ENCODE data around the gene RHCG.
"Not testable (repeated sequence)": the region's sequence is repeated elsewhere in the genome, so short reads cannot be mapped to it uniquely, and the experiment has no call there.

Gene RHCG

DNA sequence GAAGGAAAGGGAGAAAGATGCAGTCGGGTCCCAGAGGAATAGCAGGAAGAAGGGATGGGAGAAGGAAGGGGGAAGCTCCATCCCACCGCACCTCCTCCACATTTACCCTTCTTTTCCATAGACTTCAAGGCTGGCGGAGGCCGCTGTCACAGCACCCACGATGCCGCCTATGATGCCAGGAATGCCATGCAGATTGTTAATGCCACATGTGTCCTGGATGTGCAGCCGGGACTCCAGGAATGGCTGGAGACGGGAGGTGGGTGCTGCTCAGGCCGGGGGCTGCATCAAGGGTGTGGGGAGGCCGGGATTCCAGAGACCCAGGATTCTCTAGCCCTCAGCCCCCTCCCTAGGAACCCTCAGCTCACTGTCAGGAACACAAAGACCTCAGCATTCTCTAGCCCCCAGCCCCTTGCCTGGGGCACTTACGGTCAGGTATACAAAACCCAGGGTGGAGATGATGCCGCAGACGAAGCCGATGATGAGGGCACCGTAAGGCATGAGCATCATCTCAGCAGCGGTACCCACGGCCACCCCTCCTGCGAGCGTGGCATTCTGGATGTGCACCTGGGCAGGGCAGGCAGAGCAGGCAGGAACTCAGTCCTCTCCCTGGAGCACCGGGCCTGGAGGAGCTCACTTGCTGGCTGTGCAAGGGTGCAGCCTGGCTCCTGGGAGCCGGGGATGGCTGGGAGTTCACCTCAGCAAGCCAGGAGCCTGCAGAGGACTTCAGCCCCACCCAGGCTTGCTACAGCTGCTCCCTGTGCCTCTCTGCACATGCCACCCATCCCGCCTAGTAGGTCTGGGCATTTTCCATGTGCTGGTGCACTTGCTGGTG is 18.8 kb downstream of the RHCG start:
- DNase-seq (ENCODE audit: low read depth), result no peak

DNA sequence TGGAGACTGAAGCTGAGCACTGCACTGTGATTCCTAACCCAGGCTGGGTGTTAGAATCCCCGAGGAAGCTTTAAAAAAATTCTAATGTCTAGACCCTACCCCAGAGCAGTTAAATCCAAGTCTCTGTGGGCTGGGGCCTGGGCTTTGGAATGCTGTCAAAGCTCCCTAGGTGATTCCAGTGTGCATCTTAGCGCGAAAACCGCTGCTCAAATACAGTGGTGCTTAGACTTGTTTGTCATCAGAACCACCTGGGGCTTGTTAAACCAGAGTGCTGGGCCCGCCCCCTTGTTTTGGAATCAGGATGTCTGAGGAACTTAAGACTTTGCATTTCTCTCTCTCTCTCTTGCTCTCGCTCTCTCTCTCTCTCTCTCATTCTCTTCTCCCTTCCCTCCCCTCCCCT is 20.7 kb downstream of the RHCG start:
- no peak for DNase-seq (ENCODE audit: low read depth)

GRCh38 chr15:89472785-89473256 is 23.6 kb downstream of the RHCG start:
- no peak for DNase-seq (ENCODE audit: low read depth)

- DNase-seq (ENCODE audit: low read depth), result no peak
These were observed 26.8 kb downstream of the RHCG start for GRCh38 chr15:89469426-89470096.

GRCh38 chr15:89468813-89469212 is 27.6 kb downstream of the RHCG start:
- not testable (repeated sequence) for DNase-seq (ENCODE audit: low read depth)

DNA sequence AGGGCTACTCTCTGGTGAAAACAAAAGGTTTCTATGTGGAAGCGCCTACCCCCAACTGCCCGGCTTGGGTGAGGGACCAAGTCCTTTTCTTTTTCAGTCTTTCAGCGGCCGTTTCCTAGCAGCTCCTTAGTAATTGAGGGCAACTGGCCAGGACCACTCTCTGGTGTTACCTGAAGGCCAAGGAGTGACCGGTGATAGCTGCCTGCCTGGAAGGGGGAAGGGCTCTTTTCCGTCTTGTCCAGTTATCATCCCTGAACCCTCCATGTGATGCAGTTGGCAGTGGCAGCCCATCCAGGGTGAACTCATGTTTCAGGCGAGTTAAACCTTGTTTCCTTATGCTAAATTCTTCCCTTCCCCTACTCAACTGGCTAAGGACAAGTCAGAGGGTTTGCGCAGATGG is 33.3 kb downstream of the RHCG start:
- no peak for DNase-seq (ENCODE audit: low read depth)

DNA sequence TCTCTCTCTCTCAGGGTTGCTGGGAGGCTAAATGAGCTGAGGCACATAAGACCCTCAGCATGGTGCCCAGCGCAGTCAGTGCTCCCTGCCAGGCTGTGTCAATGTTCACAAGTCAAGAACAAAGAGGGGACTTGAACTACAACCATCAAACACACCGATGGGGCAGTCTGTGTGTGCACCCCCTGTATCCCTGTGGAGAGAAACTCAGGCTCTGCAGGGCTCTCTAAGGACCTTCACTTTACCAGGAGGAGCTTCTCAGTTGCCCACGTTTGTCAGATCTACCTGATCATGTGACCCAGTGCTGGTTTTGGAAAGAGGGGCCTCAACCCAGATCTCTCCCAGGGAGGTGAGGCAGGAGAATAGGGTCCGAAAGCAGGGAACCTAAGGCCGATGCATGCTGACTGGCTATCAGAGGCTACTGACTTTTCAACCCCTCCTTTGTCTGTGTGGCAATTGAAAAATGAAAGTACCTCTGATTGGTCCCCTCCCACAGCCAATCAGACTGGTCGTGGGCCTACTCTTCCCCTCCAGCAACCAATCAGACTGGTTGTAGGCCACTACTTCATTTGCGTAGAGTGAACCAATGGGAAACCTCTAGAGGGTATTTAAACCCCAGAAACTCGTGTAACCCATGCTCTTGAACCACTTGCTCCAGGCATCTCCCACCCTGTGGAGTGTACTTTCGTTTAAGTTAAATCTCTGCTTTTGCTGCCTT is 34.0 kb downstream of the RHCG start:
- no peak for DNase-seq (ENCODE audit: low read depth)

- DNase-seq (ENCODE audit: low read depth), result no peak
These were observed 35.0 kb downstream of the RHCG start for GRCh38 chr15:89461386-89461785.

GRCh38 chr15:89460048-89460447 is 36.3 kb downstream of the RHCG start:
- no peak for DNase-seq (ENCODE audit: low read depth)

DNA sequence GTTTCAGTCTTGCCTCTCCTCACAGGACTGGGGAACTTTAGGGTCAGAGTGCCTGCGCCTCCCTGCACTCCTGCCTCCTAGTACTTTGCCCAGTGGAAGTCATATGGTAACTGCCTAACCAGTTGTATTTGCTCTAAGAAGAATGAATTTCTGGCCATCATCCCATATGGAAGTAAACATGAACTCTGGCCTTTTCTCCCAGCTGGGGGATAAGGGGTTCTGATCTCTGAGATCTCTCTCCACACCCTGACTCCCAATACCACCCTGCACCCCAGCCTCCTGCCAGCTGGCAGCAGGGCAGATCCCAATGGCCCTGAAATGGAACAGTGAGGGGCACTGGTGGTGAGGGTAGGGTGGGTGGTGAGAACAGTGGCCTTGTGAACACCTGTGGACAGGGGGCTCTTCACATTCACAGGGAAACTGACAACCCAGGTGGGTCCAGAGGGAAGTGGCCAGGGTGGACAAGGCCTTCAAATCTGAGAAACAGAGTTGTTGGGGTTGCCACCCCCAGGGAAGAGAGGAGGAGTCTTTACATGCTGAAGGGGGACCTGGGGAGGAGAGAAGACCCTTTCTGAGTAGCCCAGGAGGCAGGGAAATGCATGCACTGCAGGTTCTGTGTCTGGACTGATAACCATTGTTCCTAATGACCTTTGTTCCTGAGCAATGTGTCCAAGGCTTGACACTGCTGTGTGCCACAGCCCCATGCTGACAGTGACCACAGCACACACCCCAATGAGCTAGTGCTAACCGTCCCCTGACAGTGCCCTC is 36.9 kb downstream of the RHCG start:
- no peak for DNase-seq (ENCODE audit: low read depth)

- no peak for DNase-seq (ENCODE audit: low read depth)
These were observed 37.9 kb downstream of the RHCG start for GRCh38 chr15:89458440-89458839.

DNA sequence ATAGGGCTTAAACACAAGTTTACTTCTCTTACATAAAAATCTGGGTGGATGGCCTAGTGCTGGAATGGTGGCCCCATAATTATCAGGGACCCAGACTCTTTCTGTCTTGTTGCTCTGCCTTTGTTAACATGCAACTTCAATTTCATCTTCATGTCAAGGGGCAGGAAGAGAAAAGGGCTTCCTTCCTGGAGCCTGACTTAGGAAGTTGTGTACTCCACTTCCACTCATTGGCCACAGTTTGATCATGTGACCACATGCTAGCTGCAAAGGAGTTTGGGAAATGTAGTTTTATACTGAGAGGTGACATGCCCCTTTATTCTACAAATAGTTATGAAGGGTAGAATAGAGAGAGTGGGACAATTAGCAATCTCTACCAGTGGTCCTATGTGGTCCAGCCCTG is 39.3 kb downstream of the RHCG start:
- no peak for DNase-seq (ENCODE audit: low read depth)

- no peak for DNase-seq (ENCODE audit: low read depth)
These were observed 40.8 kb downstream of the RHCG start for GRCh38 chr15:89455535-89455934.

- DNase-seq (ENCODE audit: low read depth), result no peak
These were observed 44.0 kb downstream of the RHCG start for GRCh38 chr15:89452330-89452836.

DNA sequence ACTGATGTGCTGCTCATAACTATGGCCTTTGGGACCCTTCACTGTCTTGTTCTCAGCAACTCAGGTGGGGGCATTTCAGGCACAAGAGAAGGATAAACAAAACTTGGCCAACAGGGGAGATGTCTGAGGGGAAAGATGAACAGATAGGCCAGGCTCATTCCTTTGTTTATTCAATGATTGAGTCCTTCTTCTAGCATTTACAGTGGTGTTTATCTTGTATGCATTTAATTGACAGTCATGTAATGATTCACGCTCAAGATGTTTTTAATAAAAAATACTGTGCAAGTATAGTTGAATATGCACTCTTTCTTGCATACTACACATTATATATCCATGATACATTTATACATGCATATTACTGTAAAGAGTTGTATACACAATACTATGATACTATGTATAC is 44.5 kb downstream of the RHCG start:
- no peak for DNase-seq (ENCODE audit: low read depth)

GRCh38 chr15:89450076-89451006 is 46.0 kb downstream of the RHCG start:
- no peak for DNase-seq (ENCODE audit: low read depth)

GRCh38 chr15:89448825-89449224 is 47.6 kb downstream of the RHCG start:
- DNase-seq (ENCODE audit: low read depth), result no peak

DNA sequence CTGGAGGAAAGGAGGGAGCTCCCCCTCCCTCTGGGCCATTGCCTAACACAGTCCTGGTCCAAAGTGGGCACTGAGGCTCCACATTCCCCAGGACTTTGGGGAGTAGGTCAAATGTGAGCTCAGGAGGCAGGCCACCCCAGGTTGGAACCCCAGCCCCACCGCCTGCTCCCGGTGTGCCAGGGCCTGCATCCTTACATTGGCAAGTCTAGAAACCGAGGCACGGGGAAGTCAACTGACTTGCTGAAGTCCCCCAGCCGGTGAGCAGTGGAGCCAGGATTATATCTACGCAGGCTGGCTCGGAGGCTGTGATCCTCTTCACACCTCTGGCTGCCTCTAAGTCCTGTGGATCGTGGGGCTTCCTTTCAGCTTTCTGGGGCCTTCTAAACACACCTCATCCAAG is 48.7 kb downstream of the RHCG start:
- no peak for DNase-seq (ENCODE audit: low read depth)

GRCh38 chr15:89446255-89446891 is 50.0 kb downstream of the RHCG start:
- no peak for DNase-seq (ENCODE audit: low read depth)

DNA sequence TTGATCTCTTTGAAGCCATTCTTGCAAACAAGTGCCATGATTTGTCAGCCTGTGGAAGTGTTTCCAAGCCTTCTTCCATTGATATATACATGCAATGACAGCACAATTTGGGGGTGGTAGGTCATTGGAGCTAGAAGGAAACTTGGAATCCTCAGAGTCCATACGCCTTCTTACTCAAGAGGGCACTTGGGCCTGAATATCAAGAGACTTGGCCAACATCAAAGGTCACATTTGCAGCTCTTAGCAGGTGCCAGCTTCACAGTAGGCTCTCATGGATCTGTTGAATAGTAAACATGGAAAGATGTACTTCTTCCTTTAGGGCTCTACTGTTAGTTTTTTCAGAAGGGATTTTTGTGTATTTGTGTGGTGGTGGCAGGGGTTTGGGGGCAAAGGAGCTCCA is 50.9 kb downstream of the RHCG start:
- DNase-seq (ENCODE audit: low read depth), result no peak

Measured in activated T-helper 9 cell treated with anti-CD3 and anti-CD28 coated beads, Interleukin-2, amount 50 U/mL, for 16 hours (primary cell).